ENCODE results near the gene SERINC2. TPM values are rescaled to one million over a fixed set of nuclear protein-coding genes. Genes with fewer than 3 reads are reported as not detected.

SERINC2 gene
- total RNA-seq, 1 experiment from 2014 or later: 26.0 TPM

GRCh38 chr1:31412205-31412604 lies 808 bp upstream of the SERINC2 start:
- ATAC-seq (no peak), DNase-seq (ENCODE audit: low spot score) (no peak)
- TF ChIP-seq AFF4 (CRISPR knock-in tag; IDR thresholded peaks at IDR 0.05; ENCODE audit: borderline replicate concordance) (no peak), AR (CRISPR knock-in tag; IDR thresholded peaks at IDR 0.05) (no peak), FOXJ3 (CRISPR knock-in tag; IDR thresholded peaks at IDR 0.05; ENCODE audit: borderline replicate concordance) (no peak), OVOL2 (CRISPR knock-in tag; IDR thresholded peaks at IDR 0.05; ENCODE audit: borderline replicate concordance) (no peak), ESRRA (CRISPR knock-in tag; IDR thresholded peaks at IDR 0.05; ENCODE audit: borderline replicate concordance) (no peak), GRHL2 (CRISPR knock-in tag; IDR thresholded peaks at IDR 0.05; ENCODE audit: insufficient replicate concordance, severe bottlenecking) (no peak), ZNF263 (CRISPR knock-in tag; IDR thresholded peaks at IDR 0.05; ENCODE audit: low read depth) (no peak)
- ChIA-PET POLR2A (no interaction called here), CTCF (interaction anchor here (1.5 to 3.5 kb wide), 4 partner anchors 9 to 136 kb away, joined by 6 to 21 read pairs (median 14); no protein-coding TSS in a partner anchor)
- Mint-ChIP-seq H3K27ac (no peak overlapping the region), H3K36me3 (no peaks in the 10 kb centered on the region), H3K27me3 (ENCODE audit: low read depth) (peaks cover 16% of the 10 kb centered on the region), H3K4me3 (peak overlapping the region; percentile 71), H3K4me1 (peaks cover 33% of the 10 kb centered on the region), H3K9me3 (no peaks in the 10 kb centered on the region)

GRCh38 chr1:31413405-31414001 lies 490 bp downstream of the SERINC2 start:
- POLR2A ChIA-PET: interaction anchor here (0.6 to 2.4 kb wide), 6 partner anchors 19 to 292 kb away, joined by 3 to 14 read pairs (median 4); partner anchors contain the start of genes FABP3, SNRNP40 and ZCCHC17
- Mint-ChIP-seq H3K27ac (0 out of 2 replicates have a peak overlapping the region, but pooled peaks have one; percentile 47), H3K4me1 (peaks cover 37% of the 10 kb centered on the region), H3K36me3 (no peaks in the 10 kb centered on the region), H3K27me3 (ENCODE audit: low read depth) (peaks cover 16% of the 10 kb centered on the region), H3K4me3 (peak overlapping the region; percentile 95), H3K9me3 (no peaks in the 10 kb centered on the region)
- DNase-seq (ENCODE audit: low spot score) (peak; percentile 55), ATAC-seq (peak; percentile 25)
- TF ChIP-seq ZNF512 (CRISPR knock-in tag; IDR thresholded peaks at IDR 0.05; ENCODE audit: borderline replicate concordance) (no peak), ZNF232 (CRISPR knock-in tag; IDR thresholded peaks at IDR 0.05) (0 out of 2 replicates have a peak, but pooled peaks have one; percentile 2), SMAD4 (CRISPR knock-in tag; IDR thresholded peaks at IDR 0.05) (no peak), TP53 (CRISPR knock-in tag; IDR thresholded peaks at IDR 0.05) (0 out of 2 replicates have a peak, but pooled peaks have one; percentile 19), HMGXB4 (CRISPR knock-in tag; IDR thresholded peaks at IDR 0.05) (peak; percentile 71; the same call in 1 of the 2 replicates), CBFB (CRISPR knock-in tag; IDR thresholded peaks at IDR 0.05; ENCODE audit: low read depth) (no peak), FOXP1 (CRISPR knock-in tag; IDR thresholded peaks at IDR 0.05; ENCODE audit: borderline replicate concordance) (peak; percentile 45; the same call in 1 of the 2 replicates), MYBL2 (CRISPR knock-in tag; IDR thresholded peaks at IDR 0.05) (0 out of 2 replicates have a peak, but pooled peaks have one; percentile 12)
- CTCF ChIA-PET: interaction anchor here (1.1 to 3.5 kb wide), 10 partner anchors 8 to 232 kb away, joined by 3 to 21 read pairs (median 6); partner anchors contain the start of gene FABP3
